Tibial nerve (tissue), 4 donors: ENCODE data around the gene TDRKH. TPM values are rescaled to one million over a fixed set of nuclear protein-coding genes. Genes with fewer than 3 reads are reported as not detected.

Experiments
- DNase-seq, 2 donors: peaks; one replicate each; pipeline ENCODE4 v3.0.0-alpha.2; 2019; ENCODE audit warnings: low spot score in 2 of 2
- H3K27ac ChIP-seq, 4 donors: fragments of 200-600 bp; sonication (generic) in 3 of 4; one replicate each; pipeline ENCODE4 v1.5.1; 2017 to 2019; ENCODE audit warnings: mild to moderate bottlenecking in 1 of 4
- H3K27me3 ChIP-seq, 2 donors: fragments of 200-600 bp; sonication (generic) in 1 of 2; one replicate each; pipeline versions ENCODE4 v1.5.1 to v1.6.0; 2017 to 2019
- H3K36me3 ChIP-seq, 3 donors: fragments of 200-600 bp; sonication (generic); one replicate each; pipeline ENCODE4 v1.5.1; 2018 to 2019
- H3K4me1 ChIP-seq, 4 donors: fragments of 200-600 bp; sonication (generic) in 3 of 4; one replicate each; pipeline ENCODE4 v1.5.1; 2017 to 2019
- H3K4me3 ChIP-seq, 4 donors: fragments of 200-600 bp; sonication (generic) in 3 of 4; one replicate each; pipeline ENCODE4 v1.5.1; 2017 to 2019; ENCODE audit warnings: mild to moderate bottlenecking in 1 of 4, moderate library complexity in 1 of 4
- H3K9me3 ChIP-seq, 4 donors: fragments of 200-600 bp; sonication (generic) in 3 of 4; one replicate each; pipeline ENCODE4 v1.5.1; 2017 to 2019
- CTCF ChIP-seq, 5 experiments: fragments of 200-600 bp in 3 of 5; fragments of 450-650 bp in 2 of 5; sonication (generic) in 3 of 5; IDR thresholded peaks; one replicate each; pipeline ENCODE4 v1.5.1; 2016 to 2019; ENCODE audit warnings: antibody characterized with exemption in 5 of 5, mild to moderate bottlenecking in 3 of 5, moderate library complexity in 2 of 5
- EP300 ChIP-seq, 2 donors: sonication (generic); formaldehyde crosslinking; IDR thresholded peaks; one replicate each; pipeline ENCODE4 v1.6.1; 2017; ENCODE audit warnings: antibody characterized with exemption in 2 of 2, mild to moderate bottlenecking in 1 of 2
- POLR2A ChIP-seq, 2 donors: fragments of 450-650 bp; IDR thresholded peaks; one replicate each; pipeline ENCODE4 v1.6.1; 2017; ENCODE audit warnings: antibody characterized with exemption in 2 of 2, mild to moderate bottlenecking in 2 of 2, moderate library complexity in 2 of 2
- WGBS, 2 donors: methylation state at CpG; one replicate each; pipeline ENCODE4 v1.1.5; 2018; 5-methylcytosine and 5-hydroxymethylcytosine counted together
- total RNA-seq, 4 donors: library from RNA; depleted of rRNA; stranded (reverse); fragments of >200 nt; gene quantifications; one replicate each; pipeline ENCODE4 v1.1.0, GENCODE V29; 2016

Gene TDRKH
- total RNA-seq, 4 donors from 2014 or later: 2.2 to 8.0 (median 7.0) TPM

- Histone ChIP-seq H3K4me1 (peaks cover 0 to 14% (median 4%) of the 10 kb centered on the region in 4 donors), H3K27me3 (no peaks in the 10 kb centered on the region), H3K27ac (no peak overlapping the region), H3K9me3 (no peaks in the 10 kb centered on the region), H3K36me3 (peaks cover 0 to 66% (median 0%) of the 10 kb centered on the region in 3 donors), H3K4me3 (no peak overlapping the region)
- TF ChIP-seq EP300 (IDR thresholded peaks at IDR 0.05) (no peak), CTCF (IDR thresholded peaks at IDR 0.05) (no peak), POLR2A (IDR thresholded peaks at IDR 0.05) (no peak)
- DNase-seq: no peak
Observed at GRCh38 chr1:151759241-151759640, 31.1 kb downstream of the TDRKH start.

GRCh38 chr1:151756291-151756690 is 34.0 kb downstream of the TDRKH start:
- Histone ChIP-seq H3K36me3 (peaks cover 0 to 56% (median 0%) of the 10 kb centered on the region in 3 donors), H3K4me3 (no peak overlapping the region), H3K27ac (no peak overlapping the region), H3K9me3 (no peaks in the 10 kb centered on the region), H3K27me3 (no peaks in the 10 kb centered on the region), H3K4me1 (no peaks in the 10 kb centered on the region)
- TF ChIP-seq POLR2A (IDR thresholded peaks at IDR 0.05) (no peak), CTCF (IDR thresholded peaks at IDR 0.05) (no peak), EP300 (IDR thresholded peaks at IDR 0.05) (no peak)
- no peak for DNase-seq
- WGBS, 2 donors: 64 to 73% methylated on average over 1 of the region's 1 CpG

- peaks cover 0 to 11% (median 0%) of the 10 kb centered on the region in 4 donors for H3K9me3 ChIP-seq
- no peak overlapping the region for H3K4me3 ChIP-seq
- WGBS, 2 donors: 86 to 87% methylated on average over 4 of the region's 4 CpGs
- H3K27ac ChIP-seq: no peak overlapping the region
- H3K27me3 ChIP-seq: no peaks in the 10 kb centered on the region
- H3K36me3 ChIP-seq: no peaks in the 10 kb centered on the region
- no peak for DNase-seq
- TF ChIP-seq CTCF (IDR thresholded peaks at IDR 0.05) (no peak), EP300 (IDR thresholded peaks at IDR 0.05) (no peak), POLR2A (IDR thresholded peaks at IDR 0.05) (no peak)
- H3K4me1 ChIP-seq: no peaks in the 10 kb centered on the region
Observed at GRCh38 chr1:151741516-151741915, 48.8 kb downstream of the TDRKH start.

- Histone ChIP-seq H3K36me3 (no peaks in the 10 kb centered on the region), H3K4me1 (peaks cover 0 to 4% (median 0%) of the 10 kb centered on the region in 4 donors), H3K27ac (no peak overlapping the region), H3K9me3 (peaks cover 0 to 11% (median 0%) of the 10 kb centered on the region in 4 donors), H3K27me3 (no peaks in the 10 kb centered on the region), H3K4me3 (no peak overlapping the region)
- no peak for TF ChIP-seq CTCF (IDR thresholded peaks at IDR 0.05)
- no peak for TF ChIP-seq EP300 (IDR thresholded peaks at IDR 0.05)
- no peak for TF ChIP-seq POLR2A (IDR thresholded peaks at IDR 0.05)
- DNase-seq: no peak
- WGBS, 2 donors: 50 to 55% methylated on average over 3 of the region's 3 CpGs
Observed at GRCh38 chr1:151739590-151740355, 50.5 kb downstream of the TDRKH start.

GRCh38 chr1:151737479-151737878 is 52.8 kb downstream of the TDRKH start:
- H3K4me3 ChIP-seq: no peak overlapping the region
- no peaks in the 10 kb centered on the region for H3K27me3 ChIP-seq
- no peak for DNase-seq
- H3K9me3 ChIP-seq: peaks cover 0 to 11% (median 0%) of the 10 kb centered on the region in 4 donors
- TF ChIP-seq CTCF (IDR thresholded peaks at IDR 0.05) (no peak), POLR2A (IDR thresholded peaks at IDR 0.05) (no peak), EP300 (IDR thresholded peaks at IDR 0.05) (no peak)
- H3K36me3 ChIP-seq: no peaks in the 10 kb centered on the region
- H3K4me1 ChIP-seq: peaks cover 0 to 4% (median 0%) of the 10 kb centered on the region in 4 donors
- no peak overlapping the region for H3K27ac ChIP-seq
